ENCODE results near the gene CHL1. TPM values are rescaled to one million over a fixed set of nuclear protein-coding genes. Genes with fewer than 3 reads are reported as not detected.

The CHL1 gene
- total and polyA plus RNA-seq, 2 experiments from 2014 or later: 1.4 to 1.9 TPM

GRCh38 chr3:380801-381200, 184.2 kb downstream of the CHL1 start (continued):
- TF ChIP-seq, protein P1, sequence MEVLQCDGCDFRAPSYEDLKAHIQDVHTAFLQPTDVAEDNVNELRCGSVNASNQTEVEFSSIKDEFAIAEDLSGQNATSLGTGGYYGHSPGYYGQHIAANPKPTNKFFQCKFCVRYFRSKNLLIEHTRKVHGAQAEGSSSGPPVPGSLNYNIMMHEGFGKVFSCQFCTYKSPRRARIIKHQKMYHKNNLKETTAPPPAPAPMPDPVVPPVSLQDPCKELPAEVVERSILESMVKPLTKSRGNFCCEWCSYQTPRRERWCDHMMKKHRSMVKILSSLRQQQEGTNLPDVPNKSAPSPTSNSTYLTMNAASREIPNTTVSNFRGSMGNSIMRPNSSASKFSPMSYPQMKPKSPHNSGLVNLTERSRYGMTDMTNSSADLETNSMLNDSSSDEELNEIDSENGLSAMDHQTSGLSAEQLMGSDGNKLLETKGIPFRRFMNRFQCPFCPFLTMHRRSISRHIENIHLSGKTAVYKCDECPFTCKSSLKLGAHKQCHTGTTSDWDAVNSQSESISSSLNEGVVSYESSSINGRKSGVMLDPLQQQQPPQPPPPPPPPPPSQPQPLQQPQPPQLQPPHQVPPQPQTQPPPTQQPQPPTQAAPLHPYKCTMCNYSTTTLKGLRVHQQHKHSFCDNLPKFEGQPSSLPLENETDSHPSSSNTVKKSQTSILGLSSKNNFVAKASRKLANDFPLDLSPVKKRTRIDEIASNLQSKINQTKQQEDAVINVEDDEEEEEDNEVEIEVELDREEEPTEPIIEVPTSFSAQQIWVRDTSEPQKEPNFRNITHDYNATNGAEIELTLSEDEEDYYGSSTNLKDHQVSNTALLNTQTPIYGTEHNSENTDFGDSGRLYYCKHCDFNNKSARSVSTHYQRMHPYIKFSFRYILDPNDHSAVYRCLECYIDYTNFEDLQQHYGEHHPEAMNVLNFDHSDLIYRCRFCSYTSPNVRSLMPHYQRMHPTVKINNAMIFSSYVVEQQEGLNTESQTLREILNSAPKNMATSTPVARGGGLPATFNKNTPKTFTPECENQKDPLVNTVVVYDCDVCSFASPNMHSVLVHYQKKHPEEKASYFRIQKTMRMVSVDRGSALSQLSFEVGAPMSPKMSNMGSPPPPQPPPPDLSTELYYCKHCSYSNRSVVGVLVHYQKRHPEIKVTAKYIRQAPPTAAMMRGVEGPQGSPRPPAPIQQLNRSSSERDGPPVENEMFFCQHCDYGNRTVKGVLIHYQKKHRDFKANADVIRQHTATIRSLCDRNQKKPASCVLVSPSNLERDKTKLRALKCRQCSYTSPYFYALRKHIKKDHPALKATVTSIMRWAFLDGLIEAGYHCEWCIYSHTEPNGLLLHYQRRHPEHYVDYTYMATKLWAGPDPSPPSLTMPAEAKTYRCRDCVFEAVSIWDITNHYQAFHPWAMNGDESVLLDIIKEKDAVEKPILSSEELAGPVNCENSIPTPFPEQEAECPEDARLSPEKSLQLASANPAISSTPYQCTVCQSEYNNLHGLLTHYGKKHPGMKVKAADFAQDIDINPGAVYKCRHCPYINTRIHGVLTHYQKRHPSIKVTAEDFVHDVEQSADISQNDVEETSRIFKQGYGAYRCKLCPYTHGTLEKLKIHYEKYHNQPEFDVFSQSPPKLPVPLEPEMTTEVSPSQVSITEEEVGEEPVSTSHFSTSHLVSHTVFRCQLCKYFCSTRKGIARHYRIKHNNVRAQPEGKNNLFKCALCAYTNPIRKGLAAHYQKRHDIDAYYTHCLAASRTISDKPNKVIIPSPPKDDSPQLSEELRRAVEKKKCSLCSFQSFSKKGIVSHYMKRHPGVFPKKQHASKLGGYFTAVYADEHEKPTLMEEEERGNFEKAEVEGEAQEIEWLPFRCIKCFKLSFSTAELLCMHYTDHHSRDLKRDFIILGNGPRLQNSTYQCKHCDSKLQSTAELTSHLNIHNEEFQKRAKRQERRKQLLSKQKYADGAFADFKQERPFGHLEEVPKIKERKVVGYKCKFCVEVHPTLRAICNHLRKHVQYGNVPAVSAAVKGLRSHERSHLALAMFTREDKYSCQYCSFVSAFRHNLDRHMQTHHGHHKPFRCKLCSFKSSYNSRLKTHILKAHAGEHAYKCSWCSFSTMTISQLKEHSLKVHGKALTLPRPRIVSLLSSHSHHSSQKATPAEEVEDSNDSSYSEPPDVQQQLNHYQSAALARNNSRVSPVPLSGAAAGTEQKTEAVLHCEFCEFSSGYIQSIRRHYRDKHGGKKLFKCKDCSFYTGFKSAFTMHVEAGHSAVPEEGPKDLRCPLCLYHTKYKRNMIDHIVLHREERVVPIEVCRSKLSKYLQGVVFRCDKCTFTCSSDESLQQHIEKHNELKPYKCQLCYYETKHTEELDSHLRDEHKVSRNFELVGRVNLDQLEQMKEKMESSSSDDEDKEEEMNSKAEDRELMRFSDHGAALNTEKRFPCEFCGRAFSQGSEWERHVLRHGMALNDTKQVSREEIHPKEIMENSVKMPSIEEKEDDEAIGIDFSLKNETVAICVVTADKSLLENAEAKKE (CRISPR knock-in tag; IDR thresholded peaks at IDR 0.05): no peak
- TF ChIP-seq, protein P2, sequence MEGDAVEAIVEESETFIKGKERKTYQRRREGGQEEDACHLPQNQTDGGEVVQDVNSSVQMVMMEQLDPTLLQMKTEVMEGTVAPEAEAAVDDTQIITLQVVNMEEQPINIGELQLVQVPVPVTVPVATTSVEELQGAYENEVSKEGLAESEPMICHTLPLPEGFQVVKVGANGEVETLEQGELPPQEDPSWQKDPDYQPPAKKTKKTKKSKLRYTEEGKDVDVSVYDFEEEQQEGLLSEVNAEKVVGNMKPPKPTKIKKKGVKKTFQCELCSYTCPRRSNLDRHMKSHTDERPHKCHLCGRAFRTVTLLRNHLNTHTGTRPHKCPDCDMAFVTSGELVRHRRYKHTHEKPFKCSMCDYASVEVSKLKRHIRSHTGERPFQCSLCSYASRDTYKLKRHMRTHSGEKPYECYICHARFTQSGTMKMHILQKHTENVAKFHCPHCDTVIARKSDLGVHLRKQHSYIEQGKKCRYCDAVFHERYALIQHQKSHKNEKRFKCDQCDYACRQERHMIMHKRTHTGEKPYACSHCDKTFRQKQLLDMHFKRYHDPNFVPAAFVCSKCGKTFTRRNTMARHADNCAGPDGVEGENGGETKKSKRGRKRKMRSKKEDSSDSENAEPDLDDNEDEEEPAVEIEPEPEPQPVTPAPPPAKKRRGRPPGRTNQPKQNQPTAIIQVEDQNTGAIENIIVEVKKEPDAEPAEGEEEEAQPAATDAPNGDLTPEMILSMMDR (conservative IDR thresholded peaks at IDR 0.05; ENCODE audit: low read depth in 2 of 2): no peak
- no peak for TF ChIP-seq REST (IDR thresholded peaks at IDR 0.05; ENCODE audit: unreplicated experiment)
- no peak for TF ChIP-seq ZNF114 (CRISPR knock-in tag; IDR thresholded peaks at IDR 0.05)
- TF ChIP-seq POLR2AphosphoS5 (IDR thresholded peaks at IDR 0.05; ENCODE audit: low read depth): no peak
- no peak for TF ChIP-seq ZNF331 (CRISPR knock-in tag; IDR thresholded peaks at IDR 0.05; ENCODE audit: low read depth)
- TF ChIP-seq STAT1 (IDR thresholded peaks at IDR 0.05; ENCODE audit: unreplicated experiment): no peak
- no peak for TF ChIP-seq JUNB (IDR thresholded peaks at IDR 0.05; ENCODE audit: unreplicated experiment)
